Spleen (tissue), 7 donors: Measurements from ENCODE around the gene OARD1.

Experiments
- CTCF ChIP-seq, 11 experiments: fragments of 200-600 bp in 7 of 11; fragments of 450-650 bp in 4 of 11; sonication (generic) in 4 of 11; IDR thresholded peaks in 8 of 11; conservative IDR thresholded peaks in 3 of 11; 1 replicate in 7 of 11; 2 replicates in 4 of 11; pipeline versions ENCODE4 v1.4.0 to v1.8.0; 2016 to 2021; ENCODE audit warnings: antibody characterized with exemption in 11 of 11, inconsistent platforms in 4 of 11, mild to moderate bottlenecking in 1 of 11
- POLR2A ChIP-seq, 3 donors: fragments of 450-650 bp; IDR thresholded peaks; one replicate each; pipeline ENCODE4 v1.5.1; 2017; ENCODE audit warnings: antibody characterized with exemption in 3 of 3, mild to moderate bottlenecking in 1 of 3
- POLR2AphosphoS5 ChIP-seq, 3 donors: sonication (generic); formaldehyde crosslinking; IDR thresholded peaks; one replicate each; pipeline ENCODE4 v1.5.1; 2017; ENCODE audit warnings: antibody characterized with exemption in 3 of 3
- donor health status: DM: no; HTN: no; CAD: no; lungs with moderate emphysema.
- donor health status: DM: no; HTN: no; CAD: no.
- donor health status: DM: no; HTN: no; CAD: no.

GRCh38 chr6:41051873-41052272 is 20.3 kb downstream of the OARD1 start:
- no peak for TF ChIP-seq CTCF (IDR thresholded peaks at IDR 0.05 in 8 of 11, conservative IDR thresholded peaks at IDR 0.05 in 3 of 11)
- TF ChIP-seq POLR2A (IDR thresholded peaks at IDR 0.05), result no peak
- no peak for TF ChIP-seq POLR2AphosphoS5 (IDR thresholded peaks at IDR 0.05)
